K562 (cell line): ENCODE results near the gene MLIP. TPM values are rescaled to one million over a fixed set of nuclear protein-coding genes. Genes with fewer than 3 reads are reported as not detected.

Source experiments
- ATAC-seq: fragments of 200-7000 bp; cut with Tn5 transposase; 3 replicates; pipeline ENCODE4 v1.9.1; 2020; ENCODE audit warnings: moderate library complexity
- BruUV-seq: library from RNA; stranded (reverse); fragments of 400-500 nt; replicated peaks from 2 replicates; lab custom pipeline; 2021; lab: Mats Ljungman, UMichigan
- CTCF ChIA-PET: fragments of 300-600 bp; formaldehyde crosslinking; extraction: SDS; loops from one replicate; lab custom pipeline; 2021; ENCODE audit warnings: low intra/inter-chr PET ratio; lab: Yijun Ruan, JAX
- POLR2A ChIA-PET: fragments of 300-600, 350-650 bp; sonication (Branson Sonifier 250); formaldehyde crosslinking; extraction: SDS; loops from one replicate; lab custom pipeline; 2021; ENCODE audit warnings: antibody characterized with exemption, inconsistent platforms; lab: Yijun Ruan, JAX
- DNase-seq, 4 experiments: peaks; one replicate each; pipeline versions ENCODE4 v3.0.0 to v3.0.0-alpha.2; 2011 to 2018; ENCODE audit warnings: low spot score in 3 of 4, mixed read lengths in 3 of 4; ENCODE audit errors: extremely low read depth in 1 of 4
- FAIRE-seq: peaks from 2 replicates; lab custom pipeline; 2011; peaks lifted over from hg19 to GRCh38; lab: Jason Lieb, UNC
- H2AFZ ChIP-seq: 2 replicates; pipeline ENCODE4 v1.6.0; 2011; ENCODE audit warnings: low read depth, low read length, control low read depth, inconsistent platforms
- H3K27ac ChIP-seq: fragments of 200-600 bp; 3 replicates; pipeline ENCODE4 v1.8.0; 2011; ENCODE audit warnings: low read depth, mild to moderate bottlenecking, control low read depth, inconsistent platforms, low read length, moderate library complexity, mixed read lengths; ENCODE audit errors: extremely low read depth
- H3K27me3 ChIP-seq, 2 experiments: fragments of 300-600 bp in 1 of 2; 2 replicates in 1 of 2; 3 replicates in 1 of 2; pipeline versions ENCODE4 v1.6.0 to v1.8.0; 2011; ENCODE audit warnings: inconsistent platforms in 2 of 2, low read length in 2 of 2, mild to moderate bottlenecking in 1 of 2, mixed read lengths in 1 of 2, moderate library complexity in 1 of 2; ENCODE audit not compliant: control insufficient read depth in 2 of 2, insufficient read depth in 2 of 2
- H3K36me3 ChIP-seq: fragments of 300-600 bp; 3 replicates; pipeline ENCODE4 v1.8.0; 2011; ENCODE audit warnings: mild to moderate bottlenecking, low read length, inconsistent platforms; ENCODE audit not compliant: control insufficient read depth, insufficient read depth
- H3K4me1 ChIP-seq, 2 experiments: fragments of 200-600 bp in 1 of 2; replicated peaks in 1 of 2; 2 replicates in 1 of 2; 3 replicates in 1 of 2; pipeline versions ENCODE4 v1.5.1 to v1.8.0; 2011; ENCODE audit warnings: inconsistent platforms in 2 of 2, low read length in 2 of 2, mild to moderate bottlenecking in 1 of 2, mixed read lengths in 1 of 2, moderate library complexity in 1 of 2; ENCODE audit not compliant: control insufficient read depth in 2 of 2, insufficient read depth in 2 of 2
- H3K4me2 ChIP-seq: 2 replicates; pipeline ENCODE4 v1.6.1; 2011; ENCODE audit warnings: low read length, control low read depth, inconsistent platforms, mixed read lengths; ENCODE audit not compliant: insufficient read depth
- H3K4me3 ChIP-seq: fragments of 200-600 bp; sonication (generic), shearing (Covaris generic); 2 replicates; pipeline ENCODE4 v1.5.1; 2016; ENCODE audit warnings: control low read depth, inconsistent platforms
- H3K79me2 ChIP-seq: fragments of 200-600 bp; 3 replicates; pipeline ENCODE4 v1.8.0; 2011; ENCODE audit warnings: low read length, inconsistent platforms; ENCODE audit not compliant: control insufficient read depth, insufficient read depth
- H3K9ac ChIP-seq, 2 experiments: 2 replicates each; pipeline versions ENCODE4 v1.6.0 to v1.6.1; 2011; ENCODE audit warnings: low read depth in 2 of 2, low read length in 2 of 2, control low read depth in 1 of 2, inconsistent platforms in 1 of 2, mild to moderate bottlenecking in 1 of 2, mixed read lengths in 1 of 2; ENCODE audit not compliant: insufficient read depth in 1 of 2
- H3K9me1 ChIP-seq: one replicate; pipeline ENCODE4 v1.6.0; 2011; ENCODE audit warnings: inconsistent platforms, mild to moderate bottlenecking, low read length, moderate library complexity; ENCODE audit not compliant: control insufficient read depth, insufficient read depth
- H3K9me3 ChIP-seq: replicated peaks from 2 replicates; pipeline ENCODE4 v1.5.1; 2011; ENCODE audit warnings: low read depth, low read length, inconsistent platforms; ENCODE audit not compliant: control insufficient read depth, insufficient read depth
- H4K20me1 ChIP-seq: replicated peaks from 2 replicates; pipeline ENCODE4 v1.6.1; 2011; ENCODE audit warnings: low read length, inconsistent platforms, mixed read lengths; ENCODE audit not compliant: control insufficient read depth, insufficient read depth
- BHLHE40 ChIP-seq: IDR thresholded peaks from 2 replicates; pipeline ENCODE4 v1.6.1; 2011; ENCODE audit warnings: low read length, improper control_type of control experiment
- CAMTA2 ChIP-seq: fragments of 250-450 bp; sonication (Bioruptor Pico); conservative IDR thresholded peaks from 2 replicates; pipeline ENCODE4 v1.5.1; 2022
- CREBBP ChIP-seq: IDR thresholded peaks from one replicate; pipeline ENCODE4 v1.6.1; 2012; ENCODE audit warnings: low read depth, mild to moderate bottlenecking, control low read depth, inconsistent platforms, low read length
- ELK3 ChIP-seq: fragments of 450-650 bp; formaldehyde crosslinking; IDR thresholded peaks from 2 replicates; pipeline ENCODE4 v1.4.0; 2020; ENCODE audit warnings: mild to moderate bottlenecking
- MCM3 ChIP-seq: fragments of 450-650 bp; IDR thresholded peaks from 2 replicates; pipeline ENCODE4 v1.6.1; 2016
- MECOM ChIP-seq: fragments of 250-450 bp; sonication (Bioruptor Pico); IDR thresholded peaks from 2 replicates; pipeline ENCODE4 v1.8.0; 2022; ENCODE audit warnings: inconsistent platforms
- MEF2A ChIP-seq: IDR thresholded peaks from 2 replicates; pipeline ENCODE4 v1.6.1; 2011; ENCODE audit warnings: low read depth, mild to moderate bottlenecking, low read length, moderate library complexity; ENCODE audit not compliant: control insufficient read depth
- MLLT1 ChIP-seq, 2 experiments: fragments of 450-650 bp; IDR thresholded peaks; 2 replicates each; pipeline ENCODE4 v1.6.1; 2016
- NFXL1 ChIP-seq: fragments of 450-650 bp; formaldehyde crosslinking; IDR thresholded peaks from 2 replicates; pipeline ENCODE4 v1.4.0; 2021; ENCODE audit warnings: mild to moderate bottlenecking
- NR3C1 ChIP-seq: sonication (generic); formaldehyde crosslinking; IDR thresholded peaks from 2 replicates; pipeline ENCODE4 v1.8.1; 2022; ENCODE audit warnings: missing genetic modification reagents
- OTX1 ChIP-seq: fragments of 450-650 bp; formaldehyde crosslinking; IDR thresholded peaks from 2 replicates; pipeline ENCODE4 v1.4.0; 2022; ENCODE audit warnings: mild to moderate bottlenecking
- PHF8 ChIP-seq: fragments of 200-600 bp; sonication (generic); IDR thresholded peaks from 2 replicates; pipeline ENCODE4 v1.6.1; 2012; ENCODE audit warnings: mixed run types, mild to moderate bottlenecking, inconsistent platforms, low read length, moderate library complexity, borderline replicate concordance
- RAD21 ChIP-seq, 2 experiments: fragments of 250-450 bp in 1 of 2; fragments of 450-650 bp in 1 of 2; sonication (Bioruptor Pico) in 1 of 2; formaldehyde crosslinking in 1 of 2; IDR thresholded peaks in 1 of 2; conservative IDR thresholded peaks in 1 of 2; 2 replicates each; pipeline versions ENCODE4 v1.4.0 to v1.8.0; 2020 to 2022; ENCODE audit warnings: mild to moderate bottlenecking in 2 of 2, moderate library complexity in 1 of 2
- RBM22 ChIP-seq: fragments of 200-400 bp; formaldehyde crosslinking; IDR thresholded peaks from 2 replicates; pipeline ENCODE4 v1.6.1; 2018; ENCODE audit warnings: low read length, low read depth; ENCODE audit not compliant: poor library complexity, severe bottlenecking
- RBM25 ChIP-seq: fragments of 200-400 bp; formaldehyde crosslinking; IDR thresholded peaks from 2 replicates; pipeline ENCODE4 v1.6.1; 2018; ENCODE audit warnings: low read length, low read depth, moderate library complexity; ENCODE audit not compliant: severe bottlenecking
- RCOR1 ChIP-seq, 2 experiments: IDR thresholded peaks; 2 replicates each; pipeline ENCODE4 v1.6.1; 2012; ENCODE audit warnings: low read depth in 2 of 2, low read length in 2 of 2, borderline replicate concordance in 1 of 2, improper control_type of control experiment in 1 of 2
- STAT5B ChIP-seq: fragments of 250-450 bp; sonication (Bioruptor Pico); IDR thresholded peaks from 2 replicates; pipeline ENCODE4 v1.8.0; 2021; ENCODE audit warnings: mild to moderate bottlenecking, inconsistent platforms
- XRCC3 ChIP-seq: fragments of 450-650 bp; IDR thresholded peaks from 2 replicates; pipeline ENCODE4 v1.6.1; 2017; ENCODE audit warnings: mild to moderate bottlenecking, moderate library complexity
- ZNF384 ChIP-seq: IDR thresholded peaks from 2 replicates; pipeline ENCODE4 v1.6.1; 2012; ENCODE audit warnings: low read depth, low read length, improper control_type of control experiment
- ZNF696 ChIP-seq: fragments of 250-450 bp; sonication (Bioruptor Pico); conservative IDR thresholded peaks from 2 replicates; pipeline ENCODE4 v1.4.0; 2020; ENCODE audit warnings: mild to moderate bottlenecking, moderate library complexity
- WGBS: fragments of 100-300 bp; shearing (Covaris generic); methylation state at CpG from one replicate; pipeline ENCODE4 v1.1.6; 2016; ENCODE audit warnings: low coverage, mixed read lengths; ENCODE audit not compliant: insufficient coverage; ENCODE audit errors: missing lambda C conversion rate; 5-methylcytosine and 5-hydroxymethylcytosine counted together
- in situ Hi-C: fragments of 300-500 bp; cut with MboI; formaldehyde crosslinking; loops from 4 replicates; pipeline ENCODE4 v1.15.0; 2018; ENCODE audit warnings: inconsistent platforms, mixed read lengths
- intact Hi-C: fragments of 100-400 bp; cut with micrococcal nuclease; formaldehyde crosslinking; loops from 2 replicates; pipeline ENCODE4 v1.14.2; 2022
- polyA plus RNA-seq, 8 experiments: library from polyadenylated mRNA; depleted of rRNA in 4 of 8; stranded (reverse) in 5 of 8; unstranded in 3 of 8; fragments of >200 nt; fragmentation: Nextera tagmentation in 2 of 8; fragmentation: Illumina TruSeq in 1 of 8; extraction: Ambion mirVana in 2 of 8; extraction: Trizol in 1 of 8; gene quantifications; 2 replicates each; pipeline versions ENCODE4 v1.2.1 to v1.2.3, GENCODE V29; 2011 to 2014; ENCODE audit warnings: inconsistent platforms in 1 of 8, missing spikeins in 1 of 8
- total RNA-seq, 7 experiments: library from RNA; depleted of rRNA in 6 of 7; stranded (reverse); fragments of >200 nt in 6 of 7; fragmentation: Illumina TruSeq in 2 of 7; extraction: Trizol in 2 of 7; gene quantifications; 2 replicates each; pipeline versions ENCODE4 v1.2.1 to v1.2.3, GENCODE V29; 2011 to 2021; ENCODE audit warnings: low replicate concordance in 1 of 7

MLIP gene
- total and polyA plus RNA-seq, 9 of the 15 experiments (the other 6 are each of a cell fraction or from before 2014, with no cell fraction given) = not detected

DNA sequence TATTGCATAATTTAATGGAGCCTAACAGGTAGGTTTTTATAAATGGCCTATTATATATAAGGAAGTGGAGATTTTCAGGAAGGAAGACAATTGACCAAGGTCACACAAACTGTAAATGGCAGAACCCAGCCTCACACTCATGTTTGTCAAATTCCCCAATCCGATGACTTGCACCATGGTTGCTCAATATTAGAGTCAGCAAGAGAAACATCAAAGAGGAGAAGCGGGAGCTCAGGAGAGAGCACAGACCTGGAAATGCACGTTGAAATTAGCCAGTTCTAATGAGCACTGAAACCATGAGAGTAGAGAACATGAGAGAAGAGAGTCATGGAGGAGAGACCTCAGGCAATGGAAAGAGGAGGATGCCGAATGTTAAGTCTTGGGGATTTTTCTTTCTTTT, 13.5 kb upstream of the MLIP start (continued):
- no peak for TF ChIP-seq MLLT1 (IDR thresholded peaks at IDR 0.05)
- no peak for TF ChIP-seq MECOM (CRISPR knock-in tag)
- no peak for TF ChIP-seq STAT5B

GRCh38 chr6:54098450-54099044, 12.7 kb upstream of the MLIP start:
- intact Hi-C loops = no loop called here
- no peaks in the 10 kb centered on the region for H3K36me3 ChIP-seq
- ChIA-PET CTCF (no interaction called here), POLR2A (no interaction called here)
- H3K4me1 ChIP-seq = no peaks in the 10 kb centered on the region
- H2AFZ ChIP-seq = no peak overlapping the region
- no peak overlapping the region for H3K27ac ChIP-seq
- no peak for TF ChIP-seq MEF2A
- no peak for TF ChIP-seq ZNF384
- no peak for TF ChIP-seq NR3C1 (CRISPR knock-in tag)
- TF ChIP-seq PHF8 = no peak
- no peak for TF ChIP-seq RAD21 (CRISPR knock-in tag; conservative IDR thresholded peaks at IDR 0.05 in 1 of 2, IDR thresholded peaks at IDR 0.05 in 1 of 2)
- TF ChIP-seq RCOR1 (IDR thresholded peaks at IDR 0.05; ENCODE audit: borderline replicate concordance in 1 of 2, low read depth in 2 of 2, low read length in 2 of 2) = no peak
- TF ChIP-seq NFXL1 (CRISPR knock-in tag) = no peak
- TF ChIP-seq RBM25 = no peak
- TF ChIP-seq CREBBP = no peak
- no peak for TF ChIP-seq RBM22
- TF ChIP-seq ZNF696 = no peak
- no peak for TF ChIP-seq MCM3
- TF ChIP-seq CAMTA2 (CRISPR knock-in tag) = no peak
- TF ChIP-seq XRCC3 = no peak
- TF ChIP-seq BHLHE40 = no peak
- TF ChIP-seq OTX1 (CRISPR knock-in tag) = no peak
- no peak for TF ChIP-seq ELK3
- H3K4me3 ChIP-seq = no peak overlapping the region
- ATAC-seq = no peak
- in situ Hi-C loops = no loop called here
- H4K20me1 ChIP-seq = no peaks in the 10 kb centered on the region
- H3K79me2 ChIP-seq = no peaks in the 10 kb centered on the region
- no peak overlapping the region for H3K9ac ChIP-seq
- DNase-seq = no peak
- no peaks in the 10 kb centered on the region for H3K9me1 ChIP-seq
- no peak for FAIRE-seq
- WGBS = 0% methylated on average over 5 of the region's 6 CpGs
- H3K27me3 ChIP-seq = no peaks in the 10 kb centered on the region
- no peaks in the 10 kb centered on the region for H3K9me3 ChIP-seq
- no TSS peak for BruUV-seq
- H3K4me2 ChIP-seq = no peak overlapping the region
